ENCODE measurements around the gene APLF. TPM values are rescaled to one million over a fixed set of nuclear protein-coding genes. Genes with fewer than 3 reads are reported as not detected.

The APLF gene
- total RNA-seq, 4 donors from 2014 or later: 2.3 to 4.8 (median 3.5) TPM

DNA sequence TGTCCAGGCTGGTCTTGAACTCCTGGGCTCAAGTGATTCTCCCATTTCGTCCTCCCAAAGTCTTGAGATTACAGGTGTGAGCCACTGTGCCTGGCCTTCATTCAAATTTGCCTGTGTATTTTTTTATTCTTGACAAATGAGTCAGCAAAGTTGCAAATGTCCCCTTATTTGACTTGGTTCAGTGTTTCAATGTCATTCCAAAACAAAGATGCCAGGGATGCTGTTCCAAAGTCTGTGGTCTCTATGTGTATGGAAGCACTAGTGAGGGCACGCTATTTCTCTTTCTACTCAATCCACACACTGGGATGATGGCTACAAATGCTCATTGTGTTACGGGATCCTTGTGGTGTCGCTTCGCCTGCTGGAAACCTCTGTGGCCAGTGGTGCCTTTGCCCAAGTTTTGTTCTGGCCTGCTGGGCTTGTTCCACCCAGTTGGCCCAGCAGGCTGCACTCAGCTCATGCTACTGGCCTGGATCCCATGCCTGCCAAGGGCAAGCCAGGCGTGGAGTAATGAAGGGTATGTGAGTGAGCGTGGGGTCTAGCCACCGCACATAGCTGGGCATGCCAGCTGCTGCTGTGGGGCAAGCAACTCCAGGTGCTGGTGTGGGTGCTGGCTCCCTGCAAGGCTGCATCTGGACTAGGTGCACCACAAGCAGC is 35.9 kb upstream of the APLF start:
- Histone ChIP-seq H3K9me3 (no peaks in the 10 kb centered on the region), H3K36me3 (no peaks in the 10 kb centered on the region), H3K27ac (no peak overlapping the region), H3K27me3 (no peaks in the 10 kb centered on the region), H3K4me3 (no peak overlapping the region), H3K4me1 (peaks cover 3 to 5% of the 10 kb centered on the region in 2 donors)
- intact Hi-C loops (cut with DNase I; ENCODE audit: low total_unique reads): no loop called here
- in situ Hi-C loops (cut with MboI; ENCODE audit: low sequenced_read_pairs in 4 of 4): no loop called here
- ATAC-seq (no peak), DNase-seq (no peak)
- TF ChIP-seq POLR2A (IDR thresholded peaks at IDR 0.05) (no peak), CTCF (IDR thresholded peaks at IDR 0.05 in 4 of 5, conservative IDR thresholded peaks at IDR 0.05 in 1 of 5) (no peak)

- peaks cover 3 to 5% of the 10 kb centered on the region in 2 donors for H3K4me1 ChIP-seq
- H3K27me3 ChIP-seq: no peaks in the 10 kb centered on the region
- intact Hi-C loops (cut with DNase I; ENCODE audit: low total_unique reads) (no loop called here), in situ Hi-C loops (cut with MboI; ENCODE audit: low sequenced_read_pairs in 4 of 4) (no loop called here)
- no peak overlapping the region for H3K4me3 ChIP-seq
- no peak for TF ChIP-seq POLR2A (IDR thresholded peaks at IDR 0.05)
- no peak for TF ChIP-seq CTCF (IDR thresholded peaks at IDR 0.05 in 4 of 5, conservative IDR thresholded peaks at IDR 0.05 in 1 of 5)
- no peaks in the 10 kb centered on the region for H3K9me3 ChIP-seq
- H3K27ac ChIP-seq: no peak overlapping the region
- H3K36me3 ChIP-seq: no peaks in the 10 kb centered on the region
- no peak for ATAC-seq
- no peak for DNase-seq
Observed at GRCh38 chr2:68432696-68433658, 34.4 kb upstream of the APLF start.

DNA sequence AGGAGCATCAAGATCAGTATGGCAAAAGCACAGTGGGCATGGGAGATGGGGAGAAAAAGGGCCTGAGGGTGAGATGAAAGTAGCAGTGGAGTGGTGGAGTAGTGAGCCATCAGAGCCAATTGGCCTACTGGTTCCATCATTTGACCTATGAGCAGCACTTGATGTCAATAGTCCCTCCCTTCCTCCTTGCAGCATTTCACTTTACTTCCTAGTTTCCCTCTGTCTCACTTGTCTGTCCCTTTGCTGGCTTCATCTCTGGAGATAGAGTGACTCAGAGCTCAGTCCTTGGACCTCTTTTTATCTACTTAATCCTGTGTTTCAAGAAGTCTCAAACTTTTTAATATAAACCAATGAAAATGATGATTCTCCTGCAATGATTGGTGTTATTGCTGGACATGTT is 32.4 kb upstream of the APLF start:
- no peaks in the 10 kb centered on the region for H3K9me3 ChIP-seq
- DNase-seq (no peak), ATAC-seq (no peak)
- peaks cover 3 to 5% of the 10 kb centered on the region in 2 donors for H3K4me1 ChIP-seq
- H3K4me3 ChIP-seq: no peak overlapping the region
- intact Hi-C loops (cut with DNase I; ENCODE audit: low total_unique reads): loop anchor here (5.0 kb wide), 1 partner anchor 73 kb away; no protein-coding TSS in a partner anchor
- no peaks in the 10 kb centered on the region for H3K27me3 ChIP-seq
- H3K27ac ChIP-seq: no peak overlapping the region
- in situ Hi-C loops (cut with MboI; ENCODE audit: low sequenced_read_pairs in 4 of 4): loop anchor here in 1 of 4 donors (5.0 kb wide), 1 partner anchor 313 kb away; no protein-coding TSS in a partner anchor
- no peaks in the 10 kb centered on the region for H3K36me3 ChIP-seq
- TF ChIP-seq CTCF (IDR thresholded peaks at IDR 0.05 in 4 of 5, conservative IDR thresholded peaks at IDR 0.05 in 1 of 5) (no peak), POLR2A (IDR thresholded peaks at IDR 0.05) (no peak)

GRCh38 chr2:68435615-68436014 is 31.8 kb upstream of the APLF start:
- no peak for TF ChIP-seq POLR2A (IDR thresholded peaks at IDR 0.05)
- TF ChIP-seq CTCF (IDR thresholded peaks at IDR 0.05 in 4 of 5, conservative IDR thresholded peaks at IDR 0.05 in 1 of 5): no peak
- Histone ChIP-seq H3K4me3 (no peak overlapping the region), H3K9me3 (no peaks in the 10 kb centered on the region), H3K27ac (peak overlapping the region in 2 of 4 donors; percentile 22 to 31), H3K36me3 (no peaks in the 10 kb centered on the region), H3K27me3 (no peaks in the 10 kb centered on the region), H3K4me1 (peaks cover 3 to 5% of the 10 kb centered on the region in 2 donors)
- intact Hi-C loops (cut with DNase I; ENCODE audit: low total_unique reads): loop anchor here (5.0 kb wide), 1 partner anchor 73 kb away; no protein-coding TSS in a partner anchor
- in situ Hi-C loops (cut with MboI; ENCODE audit: low sequenced_read_pairs in 4 of 4): loop anchor here in 1 of 4 donors (5.0 kb wide), 1 partner anchor 313 kb away; no protein-coding TSS in a partner anchor
- no peak for ATAC-seq
- no peak for DNase-seq

All from gastrocnemius medialis (tissue), 4 donors.